Caki2 (cell line): Measurements from ENCODE around the gene DAO. TPM values are rescaled to one million over a fixed set of nuclear protein-coding genes. Genes with fewer than 3 reads are reported as not detected.

Experiments used
- DNase-seq: peaks from one replicate; pipeline ENCODE4 v3.0.0-alpha.2; 2015; ENCODE audit warnings: low read depth
- in situ Hi-C: cut with HindIII; loops from 2 replicates; pipeline ENCODE4 v1.10.0; 2016; ENCODE audit warnings: low sequenced_read_pairs, low pct_unique_long_range_greater_than_20kb, mixed read lengths
- total RNA-seq: library from RNA; depleted of rRNA; stranded (reverse); fragments of >200 nt; shearing (Covaris generic); gene quantifications from 2 replicates; pipeline ENCODE4 v1.2.3, GENCODE V29; 2014; ENCODE audit warnings: low replicate concordance

Gene DAO
- total RNA-seq, 1 experiment from 2014 or later, result not detected

DNA sequence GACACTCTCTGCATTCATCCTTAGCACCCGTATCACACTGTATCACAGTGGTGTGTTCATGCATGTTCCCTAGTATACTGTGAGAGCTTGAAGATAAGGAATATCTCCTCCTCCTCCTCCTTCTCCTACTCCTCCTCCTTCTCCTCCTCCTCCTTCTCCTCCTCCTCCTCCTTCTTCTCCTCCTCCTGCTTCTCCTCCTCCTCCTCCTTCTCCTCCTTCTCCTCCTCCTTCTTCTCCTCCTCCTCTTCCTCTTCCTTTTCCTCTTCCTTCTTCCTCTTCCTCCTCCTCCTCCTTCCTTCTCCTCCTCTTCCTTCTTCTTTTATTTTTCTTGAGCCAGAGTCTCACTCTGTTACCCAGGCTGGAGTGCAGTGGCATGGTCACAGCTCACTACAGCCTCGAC is 27.1 kb downstream of the DAO start:
- no peak for DNase-seq
- in situ Hi-C loops, result no loop called here

DNA sequence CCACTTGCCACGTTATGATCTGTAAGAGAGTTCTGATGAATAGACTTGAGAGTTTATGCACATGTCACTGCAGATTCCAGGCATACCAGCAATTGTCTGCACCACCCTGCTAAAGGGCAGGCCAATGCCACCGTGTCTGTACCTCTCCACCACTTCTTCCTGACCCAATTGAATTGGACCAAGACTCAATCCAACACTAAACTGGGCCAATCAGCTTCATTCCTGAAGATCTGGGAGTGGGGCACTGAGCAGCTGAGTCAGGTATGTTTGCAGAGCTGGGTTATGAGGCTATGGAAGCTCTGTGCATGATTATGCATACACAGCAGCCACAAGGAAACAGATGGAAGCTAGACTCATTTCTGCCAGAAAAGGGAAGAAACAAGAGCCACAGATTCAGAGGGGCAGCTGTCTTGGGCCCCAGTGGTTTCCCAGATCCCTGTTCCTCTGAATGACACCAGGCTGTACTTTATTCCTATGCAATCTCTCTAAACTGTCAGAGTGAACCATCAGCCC is 28.0 kb downstream of the DAO start:
- DNase-seq, result peak; percentile 60
- in situ Hi-C loops, result no loop called here

DNA sequence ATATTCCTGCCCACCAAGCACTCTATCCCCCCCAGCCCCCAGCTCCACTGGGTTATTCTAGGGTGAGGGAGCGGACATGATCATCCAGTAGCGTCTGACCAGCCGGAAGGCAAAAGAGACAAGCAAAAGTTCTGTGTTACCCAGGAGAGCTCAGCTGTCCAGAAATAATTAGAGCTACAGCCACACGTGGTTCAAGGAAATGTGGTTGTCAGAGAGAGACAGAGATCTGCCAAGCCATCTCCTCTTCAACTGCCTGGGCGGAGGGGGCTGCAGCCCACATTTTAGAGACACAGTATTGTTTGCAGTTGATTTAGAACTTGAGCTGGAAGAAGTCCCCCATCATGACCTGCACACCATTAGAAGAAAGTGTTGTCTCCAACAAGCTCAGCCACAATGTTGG is 30.4 kb downstream of the DAO start:
- DNase-seq, result no peak
- in situ Hi-C loops, result no loop called here

DNA sequence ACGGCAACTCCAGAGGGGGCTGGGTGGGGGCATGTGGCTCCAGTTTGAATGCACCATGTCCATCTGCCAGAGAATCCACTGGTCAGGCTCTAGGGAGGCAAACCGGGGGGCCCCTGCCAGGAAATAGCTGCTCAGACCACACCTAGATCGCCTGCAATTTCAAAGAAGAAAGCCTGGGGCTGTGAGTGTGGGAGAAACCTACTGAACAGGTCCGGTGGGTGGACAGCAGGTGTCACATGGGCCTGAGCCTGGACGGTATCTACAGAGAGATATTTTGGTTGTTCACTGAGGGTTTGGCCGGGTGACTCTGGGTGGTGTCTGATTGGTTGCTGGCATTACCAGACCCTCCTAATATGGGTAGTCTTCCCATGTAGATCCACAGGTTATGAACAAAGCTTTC is 32.0 kb downstream of the DAO start:
- in situ Hi-C loops, result no loop called here
- no peak for DNase-seq

DNA sequence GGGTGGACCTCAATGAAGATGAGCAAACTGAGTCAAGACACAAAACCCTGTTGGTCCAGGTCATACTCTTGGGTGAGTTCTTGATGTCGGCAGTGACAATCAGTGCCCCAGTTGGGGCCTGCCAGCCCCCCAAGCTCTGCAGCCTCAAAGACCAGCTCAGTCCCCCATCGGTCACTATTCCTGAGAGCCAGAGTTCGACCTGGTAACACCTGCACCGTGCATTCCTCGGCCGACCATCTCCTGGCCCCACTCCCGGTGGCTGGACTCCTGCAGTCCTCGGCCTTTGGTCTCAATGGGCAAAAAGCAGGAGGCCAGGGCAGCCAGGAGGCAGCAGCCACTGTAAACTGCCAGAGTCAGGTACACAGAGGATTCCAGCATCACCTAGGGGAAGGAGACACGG is 32.5 kb downstream of the DAO start:
- no peak for DNase-seq
- in situ Hi-C loops, result no loop called here

GRCh38 chr12:108914121-108914531 is 34.2 kb downstream of the DAO start:
- in situ Hi-C loops, result no loop called here

DNA sequence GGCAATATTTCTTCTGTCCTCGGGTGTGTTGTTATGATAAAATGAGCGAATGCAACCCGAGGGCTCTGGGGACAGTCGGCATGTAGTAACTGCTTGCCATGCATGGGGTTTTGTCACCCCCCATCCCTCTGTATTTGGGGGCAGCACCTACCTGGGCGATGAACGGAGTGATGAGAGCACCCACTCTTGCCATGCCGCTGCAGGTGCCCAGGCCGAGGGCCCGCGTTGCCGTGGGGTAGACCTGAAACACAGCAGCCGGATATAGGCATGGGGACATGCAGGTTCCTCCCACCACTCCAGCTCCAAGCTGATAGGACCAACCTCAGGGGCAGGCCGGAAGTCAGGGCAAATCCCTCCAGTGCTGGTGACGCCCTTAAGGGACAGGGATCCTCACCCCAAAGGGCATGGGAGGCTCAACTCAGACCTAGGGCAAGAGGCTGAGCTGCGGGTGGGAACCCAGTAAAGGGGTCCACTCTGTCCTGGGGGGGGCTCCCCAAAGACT is 35.8 kb downstream of the DAO start:
- no peak for DNase-seq
- in situ Hi-C loops, result no loop called here

More at GRCh38 chr12:108914121-108914531, 34.2 kb downstream of the DAO start:
- DNase-seq, result no peak

GRCh38 chr12:108916336-108916735 is 36.4 kb downstream of the DAO start:
- DNase-seq, result no peak
- in situ Hi-C loops, result no loop called here

GRCh38 chr12:108918206-108918605 is 38.3 kb downstream of the DAO start:
- DNase-seq, result no peak
- in situ Hi-C loops, result no loop called here

DNA sequence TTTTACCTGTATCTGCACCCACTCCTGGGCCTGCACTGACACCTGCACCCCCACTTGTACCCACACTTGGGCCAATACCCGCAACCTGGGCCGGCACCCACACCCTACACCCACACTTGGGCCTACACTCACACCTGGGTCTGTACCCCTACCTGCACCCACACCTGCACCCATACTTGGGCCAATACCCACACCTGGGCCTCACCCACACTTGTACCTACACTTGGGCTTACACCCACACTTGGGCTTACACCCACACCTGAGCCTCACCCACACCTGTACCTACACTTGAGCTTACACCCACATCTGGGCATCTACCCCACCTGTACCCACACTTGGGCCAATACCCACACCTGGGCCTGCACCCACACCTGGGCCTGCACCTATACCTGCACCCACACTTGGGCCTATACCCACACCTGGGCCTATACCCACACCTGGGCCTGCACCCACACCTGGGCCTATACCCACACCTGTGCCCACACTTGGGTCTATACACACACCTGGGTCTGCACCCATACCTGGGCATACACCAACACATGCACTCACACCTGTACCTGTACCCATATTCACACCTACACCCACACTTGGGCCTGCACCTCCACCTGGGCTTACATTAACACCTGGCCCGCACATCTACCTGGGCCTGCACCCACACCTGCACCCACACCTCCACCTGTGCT is 39.2 kb downstream of the DAO start:
- in situ Hi-C loops, result no loop called here
- no peak for DNase-seq

DNA sequence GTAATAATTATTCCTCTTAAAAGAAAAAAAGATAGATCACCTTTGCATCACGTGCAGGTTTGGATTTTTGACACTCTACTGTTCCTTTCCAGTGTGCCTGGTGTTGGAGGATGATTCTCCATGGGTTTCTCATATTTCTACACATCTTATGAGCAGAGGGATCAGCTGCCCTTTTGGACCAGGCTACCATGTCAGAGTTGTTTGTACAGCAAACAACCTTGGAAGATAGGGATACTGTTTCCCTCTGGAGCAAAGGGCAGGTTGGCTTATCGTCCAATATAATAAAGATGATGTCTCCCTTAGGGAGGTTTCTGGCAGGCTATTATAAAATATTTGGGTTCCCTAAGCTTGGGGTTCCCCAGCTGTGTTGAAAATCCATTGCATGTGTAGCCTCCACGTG is 42.1 kb downstream of the DAO start:
- in situ Hi-C loops, result no loop called here
- DNase-seq, result no peak

- in situ Hi-C loops, result no loop called here
- no peak for DNase-seq
Measured at GRCh38 chr12:108922918-108923317, 43.0 kb downstream of the DAO start.

DNA sequence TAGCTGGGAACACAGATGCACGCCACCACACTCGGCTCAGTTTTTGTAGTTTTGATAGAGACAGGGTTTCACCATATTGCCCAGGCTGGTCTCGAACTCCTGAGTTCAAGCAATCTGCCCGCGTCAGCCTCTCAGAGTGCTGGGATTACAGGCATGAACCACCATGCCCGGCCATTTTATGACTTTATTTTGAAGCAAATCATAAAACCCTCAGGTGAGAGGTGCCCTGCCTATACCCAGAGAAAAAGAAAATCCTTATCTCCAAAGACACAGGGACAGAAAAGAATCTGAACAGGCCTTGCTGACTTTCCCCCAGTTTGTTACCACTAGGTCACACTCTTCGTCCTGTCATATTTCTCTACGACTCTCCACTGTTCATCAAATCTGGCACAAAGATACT is 48.8 kb downstream of the DAO start:
- DNase-seq, result no peak
- in situ Hi-C loops, result no loop called here

- DNase-seq, result no peak
- in situ Hi-C loops, result no loop called here
Measured at GRCh38 chr12:108930155-108930554, 50.3 kb downstream of the DAO start.

- DNase-seq, result no peak
- in situ Hi-C loops, result no loop called here
Measured at GRCh38 chr12:108930756-108931155, 50.9 kb downstream of the DAO start.

GRCh38 chr12:108933949-108934348 is 54.1 kb downstream of the DAO start:
- in situ Hi-C loops, result no loop called here
- no peak for DNase-seq

- DNase-seq, result no peak
- in situ Hi-C loops, result no loop called here
Measured at GRCh38 chr12:108935159-108935763, 55.4 kb downstream of the DAO start.

DNA sequence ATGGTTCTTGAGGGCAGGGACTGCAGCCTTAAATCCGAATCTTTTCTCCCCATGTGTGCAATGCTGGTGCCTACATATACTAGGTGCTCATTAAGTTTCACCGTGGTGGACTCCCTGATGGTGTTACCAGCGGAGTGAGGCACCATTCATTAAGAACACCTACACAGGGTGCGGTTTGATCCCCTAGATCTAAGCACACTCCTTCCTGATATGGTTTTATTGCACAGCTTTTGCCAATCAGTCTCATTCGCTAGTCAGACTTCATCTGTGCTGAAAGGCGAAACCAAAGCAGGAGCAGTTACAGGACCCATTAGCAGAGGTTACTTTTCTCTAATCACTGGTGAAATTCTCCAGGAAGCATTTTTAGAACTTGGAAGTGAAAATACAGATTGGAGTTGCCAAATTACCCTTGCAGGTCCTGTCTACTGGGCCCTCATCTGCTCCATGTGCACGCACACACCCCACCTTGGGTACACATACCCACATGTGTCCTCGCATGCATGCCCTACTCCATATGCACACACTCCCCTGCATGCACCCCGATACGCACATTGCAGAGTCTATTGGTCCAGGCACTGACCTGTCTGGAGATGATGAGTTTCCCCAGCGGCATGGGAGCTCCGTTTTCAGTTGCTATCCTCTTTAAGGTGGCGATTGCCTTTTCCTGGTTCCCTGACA is 58.5 kb downstream of the DAO start:
- in situ Hi-C loops, result no loop called here
- no peak for DNase-seq

DNA sequence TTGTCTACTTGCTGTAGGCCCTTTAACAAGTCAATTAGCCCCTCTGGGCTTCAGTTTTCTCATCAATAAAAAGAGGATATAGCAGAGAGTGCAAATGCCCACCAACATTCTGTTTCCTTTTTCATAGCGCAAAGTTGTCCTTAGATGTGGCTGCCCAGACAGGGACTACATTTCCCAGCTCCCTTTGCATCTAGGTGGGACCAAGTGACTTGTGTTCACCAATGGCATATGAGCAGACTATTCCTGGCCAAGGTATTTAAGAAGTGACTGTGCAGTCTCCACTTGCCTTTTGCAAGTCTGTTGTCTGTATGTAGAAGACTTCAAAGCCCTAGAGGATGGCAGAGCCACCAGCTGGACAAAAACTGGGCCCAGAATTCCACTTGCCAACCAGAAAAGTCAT is 59.7 kb downstream of the DAO start:
- peak; percentile 4 for DNase-seq
- in situ Hi-C loops, result no loop called here
